Activated B cell treated with CpG ODN at 0.5 μM for 24 hours (primary cell): ENCODE data around the gene ZNF497. TPM values are rescaled to one million over a fixed set of nuclear protein-coding genes. Genes with fewer than 3 reads are reported as not detected.
"Not testable (repeated sequence)": the region's sequence is repeated elsewhere in the genome, so short reads cannot be mapped to it uniquely, and the experiment has no call there.

Source experiments
- ATAC-seq: fragments of 200-7000 bp; cut with Tn5 transposase; one replicate; pipeline ENCODE4 v1.10.0; 2021; ENCODE audit warnings: low read depth, mild to moderate bottlenecking, moderate library complexity
- CTCF ChIA-PET: fragments of 350-600 bp; sonication (Branson Sonifier 250); formaldehyde crosslinking; loops from one replicate; lab custom pipeline; 2021; ENCODE audit warnings: antibody characterized with exemption; lab: Charles Lee
- POLR2A ChIA-PET: fragments of 350-600 bp; sonication (Branson Sonifier 250); formaldehyde crosslinking; loops from one replicate; lab custom pipeline; 2021; ENCODE audit warnings: antibody characterized with exemption; lab: Charles Lee
- DNase-seq: peaks from one replicate; pipeline ENCODE4 v3.0.0; 2022
- H3K27ac Mint-ChIP-seq: one replicate; pipeline ENCODE4 v1.8.0; 2020; ENCODE audit warnings: mixed read lengths
- H3K27me3 Mint-ChIP-seq: one replicate; pipeline ENCODE4 v1.8.0; 2021; ENCODE audit warnings: mixed read lengths
- H3K36me3 Mint-ChIP-seq: one replicate; pipeline ENCODE4 v1.8.0; 2021; ENCODE audit warnings: low read depth, mixed read lengths
- H3K4me1 Mint-ChIP-seq: one replicate; pipeline ENCODE4 v1.8.0; 2021; ENCODE audit warnings: mixed read lengths
- H3K4me3 Mint-ChIP-seq: one replicate; pipeline ENCODE4 v1.8.0; 2020; ENCODE audit warnings: mild to moderate bottlenecking, mixed read lengths
- H3K9me3 Mint-ChIP-seq: one replicate; pipeline ENCODE4 v1.8.0; 2020; ENCODE audit warnings: mixed read lengths
- intact Hi-C: fragments of 100-400 bp; cut with micrococcal nuclease; formaldehyde crosslinking; loops from one replicate; pipeline ENCODE4 v1.15.1; 2024
- total RNA-seq: library from RNA; stranded (reverse); gene quantifications from 2 replicates; pipeline ENCODE4 v1.2.3, GENCODE V29; 2022
- TF ChIP-seq, protein P1 (sequence below): fragments of 200-600 bp; IDR thresholded peaks from one replicate; pipeline ENCODE4 v1.8.0; 2022; ENCODE audit warnings: antibody characterized with exemption, mild to moderate bottlenecking

The ZNF497 gene
- total RNA-seq, 1 donor from 2014 or later, result 2.1 TPM

- Mint-ChIP-seq H3K27ac (peak overlapping the region; percentile 92), H3K27me3 (no peaks in the 10 kb centered on the region), H3K9me3 (no peaks in the 10 kb centered on the region), H3K36me3 (peaks cover 5% of the 10 kb centered on the region), H3K4me1 (peaks cover 32% of the 10 kb centered on the region), H3K4me3 (peak overlapping the region; percentile 95)
- intact Hi-C loops, result loop anchor here (10.0 kb wide), 1 partner anchor 312 kb away; the partner anchor contains the start of gene ZSCAN18
- ATAC-seq (no peak), DNase-seq (no peak)
- TF ChIP-seq, protein P1, sequence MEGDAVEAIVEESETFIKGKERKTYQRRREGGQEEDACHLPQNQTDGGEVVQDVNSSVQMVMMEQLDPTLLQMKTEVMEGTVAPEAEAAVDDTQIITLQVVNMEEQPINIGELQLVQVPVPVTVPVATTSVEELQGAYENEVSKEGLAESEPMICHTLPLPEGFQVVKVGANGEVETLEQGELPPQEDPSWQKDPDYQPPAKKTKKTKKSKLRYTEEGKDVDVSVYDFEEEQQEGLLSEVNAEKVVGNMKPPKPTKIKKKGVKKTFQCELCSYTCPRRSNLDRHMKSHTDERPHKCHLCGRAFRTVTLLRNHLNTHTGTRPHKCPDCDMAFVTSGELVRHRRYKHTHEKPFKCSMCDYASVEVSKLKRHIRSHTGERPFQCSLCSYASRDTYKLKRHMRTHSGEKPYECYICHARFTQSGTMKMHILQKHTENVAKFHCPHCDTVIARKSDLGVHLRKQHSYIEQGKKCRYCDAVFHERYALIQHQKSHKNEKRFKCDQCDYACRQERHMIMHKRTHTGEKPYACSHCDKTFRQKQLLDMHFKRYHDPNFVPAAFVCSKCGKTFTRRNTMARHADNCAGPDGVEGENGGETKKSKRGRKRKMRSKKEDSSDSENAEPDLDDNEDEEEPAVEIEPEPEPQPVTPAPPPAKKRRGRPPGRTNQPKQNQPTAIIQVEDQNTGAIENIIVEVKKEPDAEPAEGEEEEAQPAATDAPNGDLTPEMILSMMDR, result no peak
- CTCF ChIA-PET, result interaction anchor here (1.2 to 1.3 kb wide), 2 partner anchors 44 to 62 kb away, joined by 3 read pairs; partner anchors contain the start of gene ZNF497
- POLR2A ChIA-PET, result interaction anchor here (1.1 to 1.7 kb wide), 5 partner anchors 33 to 168 kb away, joined by 3 to 26 read pairs (median 4); partner anchors contain the start of genes ZNF132, ZNF324B and ZNF497
These were observed 44.5 kb upstream of the ZNF497 start for GRCh38 chr19:58406818-58407657.

- H3K27ac Mint-ChIP-seq, result not testable (repeated sequence)
These were observed 41.4 kb upstream of the ZNF497 start for GRCh38 chr19:58403920-58404478.

DNA sequence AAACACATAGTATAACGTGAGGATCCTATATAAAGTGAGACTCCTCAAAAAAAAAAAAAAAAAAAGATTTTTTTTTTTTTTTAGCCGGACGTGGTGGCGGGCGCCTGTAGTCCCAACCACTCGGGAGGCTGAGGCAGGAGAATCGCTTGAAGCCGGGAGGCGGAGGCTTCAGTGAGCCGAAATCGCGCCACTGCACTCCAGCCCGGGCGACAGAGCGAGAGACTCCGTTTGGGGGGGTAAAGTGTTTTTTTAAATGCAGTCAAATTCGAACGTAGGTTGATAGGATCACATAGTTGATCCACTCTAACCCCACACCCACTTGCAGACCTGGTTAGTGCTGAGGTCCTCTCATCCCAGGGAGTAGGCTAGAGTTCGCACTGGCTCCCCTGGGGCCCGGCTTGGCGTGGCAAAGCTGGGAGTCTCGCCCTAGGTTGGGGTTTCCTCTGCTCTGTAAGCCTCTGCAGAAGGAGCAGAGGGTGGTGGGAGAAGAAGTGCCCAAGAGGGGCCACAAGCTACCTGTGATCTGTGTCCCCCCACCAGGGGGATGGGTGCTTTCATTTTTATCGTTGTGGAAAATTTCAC is 39.4 kb upstream of the ZNF497 start:
- CTCF ChIA-PET, result no interaction called here

More at GRCh38 chr19:58403920-58404478, 41.4 kb upstream of the ZNF497 start:
- H3K27me3 Mint-ChIP-seq, ATAC-seq, H3K4me3 Mint-ChIP-seq, CTCF ChIA-PET, DNase-seq, H3K36me3 Mint-ChIP-seq, H3K9me3 Mint-ChIP-seq: not testable (repeated sequence)
- intact Hi-C loops, result loop anchor here (10.0 kb wide), 1 partner anchor 309 kb away; the partner anchor contains the start of gene ZSCAN18
- POLR2A ChIA-PET, result interaction anchor here (1.0 to 2.2 kb wide), 2 partner anchors 22 to 36 kb away, joined by 3 to 10 read pairs; partner anchors contain the start of genes ZNF132 and ZNF837
- peaks cover 34% of the 10 kb centered on the region for H3K4me1 Mint-ChIP-seq

DNA sequence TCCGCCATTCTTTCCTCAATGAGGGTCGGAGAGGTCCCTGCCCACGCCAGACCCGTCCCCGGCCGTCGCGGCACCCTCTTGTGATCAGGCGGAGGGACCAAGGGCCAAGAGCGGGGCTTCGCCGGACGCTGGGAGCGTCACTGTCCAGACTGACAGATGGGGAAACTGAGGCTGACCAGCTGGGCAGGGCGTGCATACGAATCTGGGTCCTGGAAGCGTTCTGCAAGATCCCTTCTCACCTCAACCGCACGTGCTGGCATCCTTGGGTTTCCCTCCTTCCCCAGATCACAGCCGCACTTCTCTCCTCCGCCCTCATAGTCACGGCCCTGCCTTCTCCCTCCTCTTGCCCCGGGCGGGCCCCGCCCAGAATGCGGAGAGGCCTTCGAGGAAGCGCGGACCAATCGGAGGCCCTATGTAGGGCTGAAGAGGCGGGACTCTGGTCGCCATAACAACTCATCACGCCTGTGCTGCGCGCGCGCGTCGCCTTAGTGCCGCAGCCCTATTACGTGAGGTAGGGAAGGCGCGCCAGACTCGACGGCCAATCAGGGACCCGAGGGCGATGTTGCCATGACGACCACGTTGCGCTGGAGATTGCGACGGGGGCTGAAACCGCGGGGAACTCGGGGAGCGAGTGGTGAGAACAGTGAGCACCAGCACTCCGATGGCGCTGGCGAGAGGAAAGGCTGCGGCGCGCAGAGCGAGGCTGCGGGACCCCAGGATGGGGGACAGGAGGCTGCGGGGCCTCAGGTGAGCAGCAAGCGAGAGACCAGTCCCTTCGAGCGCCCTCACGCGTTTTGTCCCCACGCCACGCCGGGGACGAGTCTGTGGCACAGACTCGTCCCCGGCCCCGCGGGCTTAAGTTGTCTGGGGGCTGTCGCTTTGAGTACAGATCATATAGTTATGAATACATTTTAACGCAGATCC is 38.6 kb upstream of the ZNF497 start:
- CTCF ChIA-PET, result no interaction called here
- peak; percentile 96 for ATAC-seq

More for the DNA sequence above, 39.4 kb upstream of the ZNF497 start:
- DNase-seq (no peak), ATAC-seq (no peak)
- intact Hi-C loops, result loop anchor here (1.0 to 10.0 kb wide), 15 partner anchors 15 to 721 kb away; partner anchors contain the start of genes ERVK3-1, RPS5, TRIM28 and ZNF132
- H3K4me1 Mint-ChIP-seq, result peaks cover 18% of the 10 kb centered on the region
- POLR2A ChIA-PET, result interaction anchor here (0.6 to 2.2 kb wide), 7 partner anchors 15 to 118 kb away, joined by 3 to 10 read pairs (median 3); partner anchors contain the start of genes RPS5, ZBTB45, ZNF132 and ZNF497
- H3K27me3 Mint-ChIP-seq, result peaks cover 7% of the 10 kb centered on the region
- H3K27ac Mint-ChIP-seq, result no peak overlapping the region
- H3K4me3 Mint-ChIP-seq, result peak overlapping the region; percentile 92
- H3K9me3 Mint-ChIP-seq, result no peaks in the 10 kb centered on the region
- TF ChIP-seq, protein P1, result no peak
- no peaks in the 10 kb centered on the region for H3K36me3 Mint-ChIP-seq

More for the DNA sequence above, 38.6 kb upstream of the ZNF497 start:
- H3K4me3 Mint-ChIP-seq, result peak overlapping the region; percentile 92
- peaks cover 12% of the 10 kb centered on the region for H3K4me1 Mint-ChIP-seq
- intact Hi-C loops, result loop anchor here (1.0 to 10.0 kb wide), 15 partner anchors 14 to 720 kb away; partner anchors contain the start of genes ERVK3-1, RPS5, TRIM28 and ZNF132
- TF ChIP-seq, protein P1, result no peak
- no peaks in the 10 kb centered on the region for H3K36me3 Mint-ChIP-seq
- POLR2A ChIA-PET, result interaction anchor here (0.6 to 2.2 kb wide), 4 partner anchors 12 to 42 kb away, joined by 3 to 10 read pairs (median 4); partner anchors contain the start of genes RPS5 and ZNF837
- peak overlapping the region; percentile 90 for H3K27ac Mint-ChIP-seq
- no peaks in the 10 kb centered on the region for H3K9me3 Mint-ChIP-seq
- peaks cover 7% of the 10 kb centered on the region for H3K27me3 Mint-ChIP-seq
- DNase-seq, result peak; percentile 96
